H9 (cell line): ENCODE measurements around the gene MRPL18. TPM values are rescaled to one million over a fixed set of nuclear protein-coding genes. Genes with fewer than 3 reads are reported as not detected.

Source experiments
- DNase-seq: peaks from one replicate; pipeline ENCODE4 v3.0.0-alpha.2; 2017
- H2AFZ ChIP-seq: one replicate; pipeline ENCODE4 v1.6.1; 2013; ENCODE audit warnings: mild to moderate bottlenecking, low read length, control low read depth, moderate library complexity
- H2AK5ac ChIP-seq: 2 replicates; pipeline ENCODE4 v1.6.1; 2013; ENCODE audit warnings: low read length, control low read depth, mixed read lengths; ENCODE audit not compliant: insufficient read length
- H2BK120ac ChIP-seq: one replicate; pipeline ENCODE4 v1.6.1; 2013; ENCODE audit warnings: low read depth, mild to moderate bottlenecking, low read length, control low read depth, inconsistent platforms; ENCODE audit not compliant: poor library complexity, severe bottlenecking
- H2BK12ac ChIP-seq: 2 replicates; pipeline ENCODE4 v1.6.1; 2013; ENCODE audit warnings: low read length, control low read depth, mixed read lengths, low read depth; ENCODE audit not compliant: insufficient read length
- H2BK15ac ChIP-seq: 2 replicates; pipeline ENCODE4 v1.6.1; 2013; ENCODE audit warnings: low read depth, low read length, control low read depth
- H2BK20ac ChIP-seq: one replicate; pipeline ENCODE4 v1.6.1; 2013; ENCODE audit warnings: low read depth, mild to moderate bottlenecking, low read length, control low read depth, inconsistent platforms; ENCODE audit not compliant: poor library complexity, severe bottlenecking
- H2BK5ac ChIP-seq: 2 replicates; pipeline ENCODE4 v1.6.1; 2013; ENCODE audit warnings: low read length, control low read depth, mixed read lengths; ENCODE audit not compliant: insufficient read length
- H3K14ac ChIP-seq: 2 replicates; pipeline ENCODE4 v1.6.1; 2013; ENCODE audit warnings: low read length, control low read depth; ENCODE audit not compliant: insufficient read depth
- H3K18ac ChIP-seq: 2 replicates; pipeline ENCODE4 v1.6.1; 2013; ENCODE audit warnings: low read depth, mild to moderate bottlenecking, mixed read lengths, low read length, control low read depth; ENCODE audit not compliant: insufficient read length
- H3K23ac ChIP-seq: 2 replicates; pipeline ENCODE4 v1.6.1; 2013; ENCODE audit warnings: low read length, control low read depth, mixed read lengths, low read depth; ENCODE audit not compliant: insufficient read length
- H3K23me2 ChIP-seq: 2 replicates; pipeline ENCODE4 v1.6.1; 2013; ENCODE audit warnings: low read depth, mild to moderate bottlenecking, mixed read lengths, low read length, control low read depth; ENCODE audit not compliant: insufficient read length, poor library complexity, severe bottlenecking
- H3K27ac ChIP-seq: 2 replicates; pipeline ENCODE4 v1.5.1; 2013; ENCODE audit warnings: low read length, control low read depth, mixed read lengths, low read depth; ENCODE audit not compliant: insufficient read length
- H3K27me3 ChIP-seq: 2 replicates; pipeline ENCODE4 v1.6.1; 2013; ENCODE audit warnings: low read length, control low read depth, inconsistent platforms; ENCODE audit not compliant: insufficient read depth
- H3K4ac ChIP-seq: 2 replicates; pipeline ENCODE4 v1.6.1; 2013; ENCODE audit warnings: low read depth, mild to moderate bottlenecking, control low read depth, inconsistent platforms, low read length, moderate library complexity
- H3K4me1 ChIP-seq: 2 replicates; pipeline ENCODE4 v1.6.1; 2013; ENCODE audit warnings: low read length, control low read depth, inconsistent platforms; ENCODE audit not compliant: insufficient read depth
- H3K4me2 ChIP-seq: 2 replicates; pipeline ENCODE4 v1.6.1; 2013; ENCODE audit warnings: low read length, control low read depth, mixed read lengths; ENCODE audit not compliant: insufficient read length, insufficient read depth
- H3K56ac ChIP-seq: 2 replicates; pipeline ENCODE4 v1.6.1; 2013; ENCODE audit warnings: low read depth, mild to moderate bottlenecking, mixed read lengths, low read length, control low read depth; ENCODE audit not compliant: insufficient read length
- H3K79me1 ChIP-seq: 2 replicates; pipeline ENCODE4 v1.6.1; 2013; ENCODE audit warnings: low read depth, mild to moderate bottlenecking, moderate library complexity, low read length, control low read depth, inconsistent platforms; ENCODE audit not compliant: insufficient read depth, poor library complexity, severe bottlenecking
- H3K79me2 ChIP-seq: 2 replicates; pipeline ENCODE4 v1.6.1; 2013; ENCODE audit warnings: low read length, control low read depth, inconsistent platforms; ENCODE audit not compliant: insufficient read depth
- H3K9ac ChIP-seq: 2 replicates; pipeline ENCODE4 v1.6.1; 2013; ENCODE audit warnings: low read length, control low read depth, mixed read lengths; ENCODE audit not compliant: insufficient read length; ENCODE audit errors: extremely low read depth
- H3K9me3 ChIP-seq: one replicate; pipeline ENCODE4 v1.6.1; 2013; ENCODE audit warnings: low read depth, low read length, inconsistent platforms; ENCODE audit not compliant: control insufficient read depth
- H3T11ph ChIP-seq: one replicate; pipeline ENCODE4 v1.6.1; 2013; ENCODE audit warnings: mild to moderate bottlenecking, low read length, control low read depth, inconsistent platforms
- H4K20me1 ChIP-seq: one replicate; pipeline ENCODE4 v1.6.1; 2013; ENCODE audit not compliant: control insufficient read depth, insufficient read length, insufficient read depth
- H4K5ac ChIP-seq: 2 replicates; pipeline ENCODE4 v1.6.1; 2013; ENCODE audit warnings: low read depth, mild to moderate bottlenecking, mixed read lengths, low read length, control low read depth; ENCODE audit not compliant: insufficient read length
- H4K8ac ChIP-seq: replicated peaks from 2 replicates; pipeline ENCODE4 v1.6.1; 2013; ENCODE audit warnings: low read length, control low read depth, mixed read lengths, low read depth; ENCODE audit not compliant: insufficient read length
- H4K91ac ChIP-seq: 2 replicates; pipeline ENCODE4 v1.6.1; 2013; ENCODE audit warnings: low read depth, mild to moderate bottlenecking, moderate library complexity, mixed read lengths, low read length, control low read depth; ENCODE audit not compliant: insufficient read length
- H3K27ac Mint-ChIP-seq, 3 experiments: 2 replicates in 2 of 3; 3 replicates in 1 of 3; pipeline ENCODE4 v1.8.0; 2020 to 2021; ENCODE audit warnings: mixed read lengths in 3 of 3, mild to moderate bottlenecking in 1 of 3, moderate library complexity in 1 of 3
- H3K27me3 Mint-ChIP-seq: 2 replicates; pipeline ENCODE4 v1.8.0; 2021; ENCODE audit warnings: low read depth, mild to moderate bottlenecking, moderate library complexity, mixed read lengths
- H3K36me3 Mint-ChIP-seq, 3 experiments: 2 replicates in 2 of 3; 3 replicates in 1 of 3; pipeline ENCODE4 v1.8.0; 2020 to 2021; ENCODE audit warnings: low read depth in 3 of 3, mixed read lengths in 3 of 3; ENCODE audit not compliant: insufficient read depth in 1 of 3
- H3K4me1 Mint-ChIP-seq, 2 experiments: 2 replicates each; pipeline ENCODE4 v1.8.0; 2020; ENCODE audit warnings: mixed read lengths in 2 of 2
- H3K4me3 Mint-ChIP-seq, 2 experiments: 2 replicates in 1 of 2; 3 replicates in 1 of 2; pipeline ENCODE4 v1.8.0; 2020 to 2021; ENCODE audit warnings: mild to moderate bottlenecking in 2 of 2, mixed read lengths in 2 of 2, moderate library complexity in 1 of 2
- H3K9me3 Mint-ChIP-seq, 2 experiments: 2 replicates in 1 of 2; 3 replicates in 1 of 2; pipeline ENCODE4 v1.8.0; 2020; ENCODE audit warnings: mild to moderate bottlenecking in 2 of 2, mixed read lengths in 2 of 2, moderate library complexity in 1 of 2
- CTCF ChIP-seq: fragments of 200-600 bp; sonication (generic); conservative IDR thresholded peaks from 3 replicates; pipeline ENCODE4 v1.8.0; 2021; ENCODE audit warnings: antibody characterized with exemption, mild to moderate bottlenecking
- whole genome bisulfite sequencing: extraction: QIAGEN DNeasy Blood & Tissue Kit; methylation state at CpG from one replicate; pipeline ENCODE4 v1.1.7; 2013; ENCODE audit warnings: missing lambda C conversion rate, low lambda C conversion rate, mixed read lengths; ENCODE audit not compliant: insufficient read length; ENCODE audit errors: extremely low coverage; 5-methylcytosine and 5-hydroxymethylcytosine counted together
- total RNA-seq: library from RNA; stranded (reverse); gene quantifications from 2 replicates; pipeline ENCODE4 v1.2.1, GENCODE V29; 2021

Gene MRPL18
- total RNA-seq, 1 experiment from 2014 or later: 88.8 TPM

DNA sequence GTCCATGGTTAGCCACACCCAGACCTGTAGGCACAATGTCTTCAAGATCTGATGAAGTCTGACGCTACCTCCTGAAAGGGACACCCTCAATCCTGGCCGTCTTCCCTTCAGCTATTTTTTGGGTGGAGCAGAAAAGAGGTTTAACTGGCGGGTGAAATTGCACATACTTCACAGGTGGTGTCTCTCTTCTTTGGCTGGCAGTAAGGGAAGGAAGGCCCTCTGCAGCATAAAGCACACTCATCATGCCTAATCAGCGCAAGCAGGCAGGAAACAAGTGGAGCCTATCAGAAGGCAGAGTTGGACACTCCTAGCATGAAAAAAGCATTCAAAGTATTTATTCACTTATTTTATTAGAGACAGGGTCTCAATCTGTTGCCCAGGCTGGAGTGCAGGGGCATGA is 42.7 kb downstream of the MRPL18 start:
- no peak overlapping the region for H3K27ac Mint-ChIP-seq
- H3K27me3 ChIP-seq: no peaks in the 10 kb centered on the region
- no CpG with 5 or more reads among the region's 4 CpGs for WGBS
- H2BK5ac ChIP-seq: no peak overlapping the region
- no peak overlapping the region for H4K8ac ChIP-seq
- H3K14ac ChIP-seq: no peak overlapping the region
- DNase-seq: no peak
- H2AFZ ChIP-seq: no peak overlapping the region
- H3K23me2 ChIP-seq: no peaks in the 10 kb centered on the region
- no peaks in the 10 kb centered on the region; a peak in 1 of 5 replicates for H3K9me3 Mint-ChIP-seq
- H2AK5ac ChIP-seq: no peak overlapping the region
- no peaks in the 10 kb centered on the region for H3K9me3 ChIP-seq
- no peak overlapping the region for H3T11ph ChIP-seq
- no peaks in the 10 kb centered on the region for H3K79me2 ChIP-seq
- peaks cover 63 to 65% of the 10 kb centered on the region in 2 experiments for H3K4me1 Mint-ChIP-seq
- H3K23ac ChIP-seq: no peak overlapping the region
- no peak overlapping the region for H4K5ac ChIP-seq
- H2BK20ac ChIP-seq: no peak overlapping the region
- no peak overlapping the region for H3K27ac ChIP-seq
- H3K9ac ChIP-seq: no peak overlapping the region
- H3K56ac ChIP-seq: no peak overlapping the region
- no peak overlapping the region for H3K4me3 Mint-ChIP-seq
- no peak overlapping the region for H3K4me2 ChIP-seq
- H3K4ac ChIP-seq: no peak overlapping the region
- peaks cover 22% of the 10 kb centered on the region; the same call in 1 of the 2 replicates for H3K4me1 ChIP-seq
- no peak overlapping the region for H2BK12ac ChIP-seq
- no peak overlapping the region for H3K18ac ChIP-seq
- peaks cover 0 to 6% (median under 1%) of the 10 kb centered on the region in 3 experiments; a peak in 3 of 7 replicates for H3K36me3 Mint-ChIP-seq
- H2BK120ac ChIP-seq: no peak overlapping the region
- no peak for TF ChIP-seq CTCF
- H2BK15ac ChIP-seq: no peak overlapping the region
- H4K91ac ChIP-seq: no peak overlapping the region
- no peaks in the 10 kb centered on the region for H4K20me1 ChIP-seq
- no peaks in the 10 kb centered on the region; the same call in none of the 2 replicates for H3K27me3 Mint-ChIP-seq
- H3K79me1 ChIP-seq: no peaks in the 10 kb centered on the region
